GM19438 (cell line): ENCODE results near the gene C12orf60.
A peak's percentile ranks its signal among the peaks of the same experiment; 100 is the strongest.

Source experiments
- ATAC-seq: cut with Tn5 transposase; IDR thresholded peaks from one replicate; pipeline ENCODE4 v1.9.1; 2021; ENCODE audit warnings: low read depth; ENCODE audit not compliant: unreplicated experiment

C12orf60 gene

DNA sequence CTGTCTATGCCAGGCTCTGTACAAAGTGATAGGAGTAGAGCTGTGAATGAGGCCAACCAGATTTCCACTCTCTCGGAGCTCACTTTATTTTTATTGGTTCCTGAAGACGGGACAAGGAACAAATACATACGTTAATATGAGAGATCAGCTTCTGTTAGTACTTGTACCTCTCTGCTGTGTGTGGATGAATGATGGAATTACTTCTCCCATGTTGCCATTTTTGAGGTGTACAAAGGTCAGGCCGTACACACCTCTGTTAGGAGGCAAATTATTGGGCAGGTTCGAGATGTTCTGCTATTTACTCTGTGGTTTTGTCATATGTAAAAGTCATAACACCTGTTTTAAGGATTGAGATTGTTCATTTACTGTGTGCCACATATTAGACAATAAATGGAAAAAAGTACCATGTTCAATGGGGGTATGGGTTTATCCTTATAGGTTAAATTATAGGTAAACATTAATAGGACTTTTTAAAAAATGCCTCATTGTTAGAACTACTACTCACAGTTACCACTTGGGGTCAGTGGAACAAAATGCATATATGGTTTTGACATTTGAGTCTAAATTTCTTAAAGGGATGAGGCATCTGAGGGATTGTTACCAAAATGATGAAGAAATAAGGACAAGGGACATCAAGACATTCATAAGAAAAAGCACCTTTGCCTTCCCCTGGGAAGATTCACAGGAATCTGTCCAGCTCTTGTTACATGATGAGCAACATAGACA lies 27.1 kb upstream of the C12orf60 start:
- ATAC-seq, result no peak

DNA sequence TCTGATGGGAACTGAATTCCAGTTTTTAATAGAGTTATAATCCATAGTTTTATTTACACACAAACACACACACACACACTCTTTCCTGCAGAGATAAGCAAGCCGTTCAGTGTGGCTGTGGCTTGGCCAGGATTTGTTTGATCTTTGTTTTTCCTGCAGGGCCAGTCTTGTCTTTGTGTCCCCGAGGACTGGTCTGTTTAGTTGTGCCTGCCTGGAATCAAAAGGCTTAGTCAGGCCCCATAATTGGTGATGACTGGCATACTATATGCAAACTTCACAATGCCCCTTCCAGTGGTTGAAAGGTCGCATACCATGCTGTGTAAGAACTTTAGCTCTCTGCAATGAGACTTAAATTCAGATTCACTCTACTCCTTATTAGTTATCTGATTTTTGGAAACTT lies 26.2 kb upstream of the C12orf60 start:
- ATAC-seq, result no peak

DNA sequence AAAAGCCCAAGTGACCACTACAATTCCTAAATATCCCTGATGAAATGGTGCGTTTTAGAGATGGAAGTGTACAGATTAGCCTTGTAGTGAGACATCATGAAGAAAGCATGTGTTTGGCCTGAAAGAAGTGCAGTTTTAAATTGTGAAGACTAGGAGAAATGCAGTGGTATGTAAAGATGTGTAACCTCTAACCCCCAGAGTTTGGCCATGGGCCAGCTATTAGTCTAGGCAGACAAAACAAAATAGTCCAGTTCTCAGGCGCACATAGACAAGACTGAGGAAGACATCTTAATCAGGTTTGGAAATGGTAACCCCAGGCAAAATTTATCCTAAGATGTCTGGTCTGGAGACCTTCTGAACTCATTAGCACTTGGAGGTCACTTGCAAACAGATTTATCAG lies 23.6 kb upstream of the C12orf60 start:
- no peak for ATAC-seq

DNA sequence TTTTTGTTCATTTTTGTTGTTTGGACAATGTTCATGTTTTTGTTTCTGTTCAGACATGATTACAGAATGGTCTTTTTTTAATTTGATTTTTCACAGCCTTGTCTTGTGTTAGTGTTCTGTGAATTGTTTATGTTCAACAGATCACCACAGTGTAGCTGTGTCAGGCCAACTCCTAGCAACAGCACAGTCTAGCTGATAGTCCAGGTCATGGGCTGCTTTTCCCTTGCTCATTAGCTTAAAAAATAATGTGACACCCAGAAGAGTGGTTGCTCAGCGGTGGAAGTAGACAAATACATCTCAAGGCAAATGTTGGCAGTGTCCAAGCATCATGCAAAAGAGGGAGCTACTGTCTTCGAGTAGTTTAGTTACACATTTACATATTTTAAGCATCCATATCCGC lies 22.6 kb upstream of the C12orf60 start:
- ATAC-seq, result no peak

DNA sequence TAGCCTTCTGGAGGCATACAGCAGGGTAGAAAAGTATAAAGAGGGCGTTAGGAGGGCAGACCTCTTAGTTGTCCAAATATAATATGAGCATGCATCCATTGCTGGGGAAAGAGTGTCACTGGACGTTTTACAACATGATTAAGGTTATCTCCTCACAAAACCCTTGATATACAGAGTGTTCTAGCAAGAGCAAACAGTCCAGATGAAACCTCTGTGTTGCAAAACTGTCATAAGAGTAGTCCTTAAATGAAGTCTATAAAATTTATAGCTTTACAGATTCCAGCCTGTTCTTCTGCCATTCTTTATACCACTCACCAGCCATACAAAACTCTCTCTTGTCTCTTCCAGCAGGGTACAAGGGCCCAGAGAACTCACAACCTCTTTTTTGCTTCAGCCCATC lies 21.9 kb upstream of the C12orf60 start:
- no peak for ATAC-seq

DNA sequence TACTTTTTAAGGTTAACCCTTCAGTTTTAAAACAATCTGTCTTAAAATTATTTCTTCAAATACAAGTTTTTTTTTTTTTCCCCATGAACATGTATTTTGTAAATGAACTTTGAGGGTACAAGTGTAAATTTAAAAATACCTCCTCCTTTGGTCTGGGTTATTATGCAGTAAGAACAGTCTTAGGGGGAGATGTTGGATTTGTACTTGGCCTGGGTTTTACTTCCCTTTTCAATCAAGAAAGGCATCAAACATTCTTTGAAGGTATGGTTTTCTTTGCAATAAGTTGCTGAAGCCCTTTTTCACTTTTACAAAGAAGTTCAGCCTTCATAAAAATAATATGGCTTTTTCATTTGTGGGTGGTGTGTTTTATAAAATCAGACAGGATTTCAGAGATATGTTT lies 20.7 kb upstream of the C12orf60 start:
- ATAC-seq, result no peak

DNA sequence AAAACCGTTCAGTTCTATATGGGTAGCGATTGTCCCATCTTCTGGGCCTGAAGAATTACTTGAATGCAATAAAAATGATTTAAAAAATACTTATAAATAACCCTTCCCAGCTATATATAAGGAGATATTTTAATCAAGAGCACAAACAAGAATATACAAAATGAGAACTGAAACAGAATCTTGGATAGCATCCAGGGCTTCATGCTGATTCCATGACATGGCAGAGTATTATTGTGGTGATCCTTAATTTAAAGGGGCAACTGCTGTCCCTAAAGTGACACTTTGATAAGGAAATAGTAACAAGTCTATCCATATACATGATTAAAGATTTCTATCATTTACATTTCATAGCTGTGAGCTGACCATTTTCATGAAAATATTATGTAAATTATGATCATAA lies 19.0 kb upstream of the C12orf60 start:
- ATAC-seq, result no peak

DNA sequence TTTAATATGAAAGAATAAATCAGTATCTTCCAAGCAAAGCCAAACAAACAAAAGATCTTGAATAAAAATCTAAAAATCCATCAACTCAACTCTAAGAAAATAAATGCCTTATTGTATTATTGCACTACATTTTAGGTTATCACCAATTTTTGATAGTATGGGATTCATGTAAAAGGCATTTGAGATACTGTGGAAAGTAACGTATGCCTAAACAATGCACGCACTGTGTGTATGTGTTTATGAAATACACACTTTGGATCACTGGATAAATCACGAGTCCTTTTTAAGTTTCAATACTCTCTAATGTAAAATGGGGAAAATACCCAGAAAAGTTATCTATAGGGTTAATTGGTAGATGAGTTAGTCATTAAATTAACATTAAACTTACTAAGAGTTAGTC lies 17.9 kb upstream of the C12orf60 start:
- ATAC-seq, result no peak

DNA sequence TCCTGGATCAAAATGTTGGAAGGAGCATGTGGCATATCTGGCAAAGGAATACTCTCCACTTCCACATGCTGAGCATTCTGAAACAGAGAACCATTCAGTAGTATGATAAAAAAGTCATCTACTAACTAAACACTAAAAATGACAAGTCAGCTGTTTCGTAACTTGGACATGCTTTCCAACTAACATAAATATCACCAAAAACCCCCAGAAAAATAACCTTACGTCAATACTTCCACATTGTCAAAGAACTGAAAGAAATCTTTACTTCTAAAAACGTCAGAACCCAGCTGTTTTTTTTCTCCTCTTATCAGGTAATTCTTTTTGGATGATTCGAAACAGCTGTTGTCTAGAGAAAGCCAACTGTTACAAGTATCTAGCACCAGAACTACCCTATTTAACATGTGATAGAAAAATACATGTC lies 8.4 kb upstream of the C12orf60 start:
- no peak for ATAC-seq

DNA sequence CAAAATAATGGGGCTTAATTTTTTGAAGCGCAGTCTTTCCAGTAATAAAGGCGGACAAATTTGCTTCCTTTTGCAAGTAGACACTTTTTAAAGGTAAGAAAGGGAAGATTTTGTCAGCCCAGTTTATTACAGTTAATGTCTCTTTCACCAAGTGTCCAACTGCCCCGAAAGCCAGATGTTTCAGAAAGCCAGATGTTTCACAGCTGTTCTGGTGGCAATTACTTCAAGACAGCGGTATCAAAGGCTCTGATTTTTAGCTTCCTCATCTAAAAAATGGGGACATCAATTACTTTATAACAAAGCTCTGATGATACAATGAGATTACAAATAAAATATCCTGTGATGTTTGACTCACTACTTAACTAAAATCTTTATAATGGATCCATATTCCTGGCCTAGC lies 1.2 kb upstream of the C12orf60 start:
- ATAC-seq, result no peak

DNA sequence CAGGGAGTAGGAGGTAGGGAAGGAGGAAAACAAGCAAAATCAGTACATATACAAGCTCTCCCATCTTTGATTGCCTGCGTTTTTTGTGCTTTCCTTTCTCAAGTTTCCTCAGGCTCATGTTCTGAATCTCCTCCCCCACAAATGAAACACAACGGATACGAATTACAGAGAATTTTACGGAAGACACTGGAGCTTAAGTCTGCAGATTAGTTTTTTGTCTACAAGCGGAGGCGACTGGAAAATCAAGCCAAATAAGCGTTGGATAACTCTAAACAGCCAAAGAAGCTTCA lies 804 bp upstream of the C12orf60 start:
- no peak for ATAC-seq

DNA sequence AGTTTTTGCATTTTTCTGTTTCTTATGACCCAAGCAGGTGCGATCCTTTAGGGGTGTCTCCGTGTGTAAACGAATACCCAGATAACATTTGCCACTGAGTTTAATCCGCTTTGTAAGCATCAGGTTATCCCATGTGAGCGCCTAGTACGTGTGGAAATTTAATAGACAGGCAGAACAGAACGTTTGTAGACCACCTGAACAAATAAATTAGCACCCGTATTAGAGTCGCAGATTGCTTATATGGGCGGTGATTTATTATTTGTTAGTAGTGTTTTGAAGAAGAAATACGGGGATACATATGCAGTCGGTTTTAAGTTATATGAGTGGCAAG lies 325 bp downstream of the C12orf60 start:
- peak; percentile 24 for ATAC-seq

DNA sequence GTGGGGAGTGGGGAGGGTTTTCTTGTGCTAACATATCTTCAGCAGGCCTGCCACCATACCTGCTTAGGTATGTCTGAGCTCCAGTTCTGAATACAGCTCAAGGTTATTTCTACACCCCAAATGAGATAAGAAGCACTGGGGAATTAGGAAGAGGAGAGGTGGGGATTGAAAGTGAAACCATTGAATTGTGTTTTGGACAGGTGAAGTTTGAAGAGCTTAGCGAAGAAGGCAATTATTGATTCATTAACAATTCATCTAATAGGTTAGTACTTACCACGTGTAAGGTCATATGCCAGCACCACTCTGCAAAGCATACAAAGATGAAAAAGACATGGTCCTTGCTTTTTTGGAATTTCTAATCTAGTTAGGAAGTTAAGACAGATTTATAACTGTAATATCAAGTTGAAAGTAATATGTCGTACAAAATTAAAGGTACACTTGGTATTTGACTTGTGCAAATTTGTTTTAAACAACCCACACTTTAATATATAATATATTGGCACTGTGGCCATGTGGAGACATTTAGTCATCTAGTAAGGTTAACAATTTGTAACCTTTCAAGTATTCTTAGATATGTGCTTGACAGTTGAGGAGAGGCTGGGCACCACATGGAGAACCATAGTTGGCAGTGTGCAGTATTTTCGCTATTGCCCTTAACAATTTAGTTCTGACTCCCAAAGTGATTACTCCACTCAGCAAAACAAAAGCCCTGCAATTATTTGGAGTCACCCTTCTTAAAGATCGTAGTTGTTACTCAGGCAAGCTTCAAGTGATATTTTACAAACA lies 6.9 kb downstream of the C12orf60 start:
- ATAC-seq, result no peak

DNA sequence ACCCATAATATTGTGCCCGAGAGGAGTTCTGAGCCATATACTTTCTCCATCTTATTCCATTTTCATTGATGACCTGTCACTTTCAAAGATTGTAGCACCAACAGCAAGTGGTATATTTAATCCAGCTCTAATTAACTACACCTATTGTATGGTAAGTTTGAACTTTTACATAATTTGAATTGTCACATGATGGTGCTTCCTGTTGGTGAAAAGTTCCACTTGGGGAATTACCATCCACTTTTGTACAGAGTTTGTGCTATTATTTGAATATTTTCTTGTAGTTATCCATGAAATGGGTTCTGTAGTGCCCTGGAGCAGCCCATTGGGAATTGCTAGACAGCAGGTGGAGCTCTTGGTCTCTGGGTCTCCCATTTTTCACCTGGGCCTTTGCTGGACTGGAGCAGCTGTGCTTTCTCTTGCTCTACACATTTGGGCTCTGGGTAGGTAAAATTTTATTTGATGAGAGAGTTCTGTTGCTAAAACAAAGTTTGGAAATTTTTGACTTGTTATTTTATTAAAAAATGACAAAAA lies 7.5 kb downstream of the C12orf60 start:
- no peak for ATAC-seq

DNA sequence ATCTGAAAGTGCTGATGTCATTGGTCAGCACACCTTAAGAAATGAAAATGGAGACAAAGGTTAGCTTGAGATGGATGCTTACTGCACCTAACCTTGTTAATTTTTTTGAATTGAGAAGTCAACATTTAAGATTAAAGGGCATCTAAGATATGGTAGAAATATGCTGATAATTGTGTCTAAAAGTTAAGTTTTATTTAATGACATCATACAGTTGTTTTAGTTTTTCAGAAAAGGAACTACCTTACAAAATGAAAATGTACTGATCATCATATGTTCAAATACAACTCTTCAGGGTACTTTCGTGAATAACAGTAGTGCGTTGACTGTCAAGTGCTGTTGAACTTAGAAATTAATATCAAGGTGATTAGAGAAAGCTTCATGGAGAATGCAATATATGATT lies 8.0 kb downstream of the C12orf60 start:
- ATAC-seq, result no peak

DNA sequence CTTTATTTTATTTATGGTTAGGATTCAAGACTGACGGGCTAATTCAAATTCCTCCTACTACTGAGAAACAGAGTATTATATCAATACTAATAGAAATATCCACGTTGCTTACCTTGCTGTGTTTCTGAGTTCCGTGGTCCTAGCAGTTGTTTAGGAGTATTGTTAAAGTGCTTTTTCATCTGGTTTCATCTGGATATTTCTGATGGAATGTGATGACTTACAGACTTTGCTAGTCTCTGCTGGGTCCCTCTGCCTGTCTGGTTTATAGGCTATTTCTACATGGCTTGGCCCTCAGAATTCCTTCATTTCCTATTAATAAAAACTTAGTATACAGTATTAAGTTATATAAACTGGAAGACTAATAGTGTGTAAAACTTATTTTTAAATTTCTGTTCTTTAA lies 10.5 kb downstream of the C12orf60 start, which contains the start of gene SMCO3:
Gene SMCO3, minus strand, starts transcription at position 169 of the 400 bp plus-strand sequence. CDS start 7,502 bp downstream, outside the sequence.
- no peak for ATAC-seq

DNA sequence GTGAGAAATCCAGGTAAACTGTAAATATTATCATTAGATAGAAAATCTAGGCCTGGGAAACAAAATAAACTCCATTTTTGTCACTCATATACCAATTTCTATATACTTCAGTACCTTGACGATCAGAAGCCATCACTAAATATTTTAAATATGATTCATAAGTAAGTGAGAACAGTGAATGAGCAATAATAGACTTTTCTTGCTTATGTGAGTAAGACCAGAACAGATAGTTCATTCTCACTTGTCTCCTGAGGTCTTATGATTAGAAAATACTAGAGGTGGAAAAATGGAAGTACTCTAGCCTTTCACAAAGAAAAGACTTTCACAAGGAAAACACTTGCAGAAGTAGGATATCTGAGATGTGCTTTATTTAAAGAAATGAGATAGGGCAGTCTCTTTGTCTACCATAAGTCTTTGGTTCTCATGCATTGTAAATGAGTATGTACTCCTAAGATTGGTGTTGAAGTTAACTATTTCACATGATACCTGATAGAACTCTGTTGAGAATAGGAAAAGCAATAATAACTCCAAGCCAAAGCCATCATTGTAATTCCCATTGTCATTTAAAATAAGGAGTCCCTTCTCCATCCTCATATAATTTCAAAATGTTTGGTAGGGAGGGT lies 20.7 kb downstream of the C12orf60 start:
- no peak for ATAC-seq

DNA sequence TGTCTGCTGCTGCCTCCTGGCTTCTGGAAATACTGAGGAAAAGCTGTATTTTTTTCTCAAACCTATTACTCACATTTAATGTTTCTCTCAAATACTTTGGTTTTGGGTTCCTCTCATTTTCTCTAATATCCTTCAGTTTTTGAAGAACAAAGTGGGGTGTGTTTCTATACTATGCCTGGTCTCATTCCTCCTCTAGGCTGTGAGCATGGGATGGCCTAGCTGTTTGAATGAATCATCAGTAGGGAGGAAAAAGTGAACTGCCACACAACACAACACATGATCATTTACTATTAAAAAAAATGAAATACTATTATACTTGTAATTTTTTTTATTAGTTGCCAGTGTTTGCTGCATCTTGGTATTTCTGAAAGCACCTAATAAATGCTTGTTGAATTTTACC lies 21.8 kb downstream of the C12orf60 start:
- no peak for ATAC-seq

DNA sequence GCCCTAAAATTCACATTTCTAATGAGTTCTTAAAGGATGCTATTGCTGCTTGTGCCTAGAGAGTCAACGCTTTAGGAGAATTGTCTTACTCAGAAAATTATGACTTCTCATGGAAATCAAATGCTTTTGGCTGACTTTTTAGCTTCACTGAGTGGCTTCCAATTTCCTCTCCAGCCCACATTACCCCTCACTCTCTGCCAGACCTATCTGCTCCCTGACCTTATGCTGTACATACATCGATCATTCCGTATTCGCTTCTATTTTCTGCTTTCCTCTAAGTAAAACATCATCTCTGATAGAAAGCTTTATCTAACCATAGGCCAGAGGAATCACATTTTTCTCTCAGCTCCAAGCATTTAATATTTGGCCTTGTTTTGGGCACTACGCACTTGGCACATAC lies 23.0 kb downstream of the C12orf60 start:
- ATAC-seq, result no peak

DNA sequence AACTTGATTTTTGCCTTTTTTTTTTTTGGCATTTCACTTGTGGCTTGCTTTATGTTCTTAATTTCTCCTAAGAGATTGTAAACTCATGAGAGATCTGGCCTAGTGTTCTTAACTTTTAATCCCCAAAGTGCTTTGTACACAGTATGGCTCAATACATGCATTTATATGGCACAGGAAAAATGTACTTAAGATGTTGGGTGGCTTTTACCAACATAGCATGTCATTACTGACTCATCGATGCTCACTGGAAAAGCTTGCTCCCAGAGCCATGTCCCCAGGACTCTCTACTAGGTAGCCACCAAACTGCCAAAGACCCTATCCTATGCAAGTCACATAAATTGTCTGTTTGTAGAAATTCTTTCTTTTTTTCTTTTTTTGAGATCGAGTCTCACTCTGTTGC lies 23.6 kb downstream of the C12orf60 start:
- no peak for ATAC-seq

DNA sequence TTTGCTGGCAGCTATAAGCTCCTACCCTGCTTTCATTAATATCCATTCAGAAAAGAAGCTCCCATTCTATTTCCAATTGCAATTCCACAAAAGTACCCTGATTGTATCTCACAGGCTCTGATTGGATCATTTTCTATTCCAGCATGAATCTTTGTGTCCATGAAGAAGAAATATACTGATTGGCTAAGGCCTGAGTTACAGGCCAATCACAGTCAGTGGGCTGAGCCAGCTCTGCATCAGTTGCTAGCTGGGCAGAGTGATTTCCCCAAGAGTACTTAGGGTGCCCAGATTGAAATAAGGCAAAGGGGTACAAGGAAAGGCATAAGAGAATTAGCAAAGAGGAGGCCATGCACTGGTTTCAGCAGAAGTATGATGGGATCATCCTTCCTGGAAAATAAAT lies 25.4 kb downstream of the C12orf60 start:
- ATAC-seq, result peak; percentile 81

DNA sequence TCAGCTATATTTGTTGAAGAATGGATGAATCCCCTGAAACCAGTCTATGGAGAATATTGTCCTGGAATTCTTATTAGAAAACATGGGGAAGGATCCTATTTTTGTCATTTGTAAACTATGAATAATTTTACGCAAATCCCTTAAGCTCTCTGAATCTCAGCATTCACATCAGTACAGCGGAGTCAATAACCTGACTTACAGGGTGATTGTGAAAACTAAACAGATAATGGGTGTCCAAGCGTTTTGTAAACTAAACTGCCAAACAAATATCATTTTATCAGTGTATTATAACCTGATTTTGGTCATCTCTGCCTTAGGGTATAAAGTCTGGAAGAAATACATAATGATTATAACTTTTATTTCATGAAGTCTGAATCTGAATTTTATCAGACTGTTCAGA lies 29.9 kb downstream of the C12orf60 start:
- ATAC-seq, result no peak
